Measurements from ENCODE around the gene ZFP69B.

ZFP69B gene

GRCh38 chr1:40449684-40450494, at the start of gene ZFP69B:
Gene ZFP69B (plus strand): TSS chr1:40450476. CDS start chr1:40450962, 486 bp downstream.
- DNase-seq (ENCODE audit: low spot score), result peak; percentile 81

GRCh38 chr1:40401473-40402201, 48.6 kb upstream of the ZFP69B start:
- DNase-seq (ENCODE audit: low spot score), result no peak

GRCh38 chr1:40404670-40405462, 45.4 kb upstream of the ZFP69B start:
- DNase-seq (ENCODE audit: low spot score), result peak; percentile 83

- DNase-seq (ENCODE audit: low spot score), result no peak
These were observed 44.5 kb upstream of the ZFP69B start for GRCh38 chr1:40405812-40406211.

- DNase-seq (ENCODE audit: low spot score), result no peak
These were observed 42.8 kb upstream of the ZFP69B start for GRCh38 chr1:40407453-40407852.

- no peak for DNase-seq (ENCODE audit: low spot score)
These were observed 40.8 kb upstream of the ZFP69B start for GRCh38 chr1:40409467-40409866.

- DNase-seq (ENCODE audit: low spot score), result no peak
These were observed 39.0 kb upstream of the ZFP69B start for GRCh38 chr1:40411294-40411693.

GRCh38 chr1:40411843-40412242, 38.4 kb upstream of the ZFP69B start:
- DNase-seq (ENCODE audit: low spot score), result no peak

GRCh38 chr1:40413527-40414252, 36.6 kb upstream of the ZFP69B start:
- no peak for DNase-seq (ENCODE audit: low spot score)

GRCh38 chr1:40414331-40414730, 35.9 kb upstream of the ZFP69B start:
- no peak for DNase-seq (ENCODE audit: low spot score)

- DNase-seq (ENCODE audit: low spot score), result no peak
These were observed 33.6 kb upstream of the ZFP69B start for GRCh38 chr1:40416709-40417108.

GRCh38 chr1:40421431-40422384, 28.6 kb upstream of the ZFP69B start:
- no peak for DNase-seq (ENCODE audit: low spot score)

GRCh38 chr1:40422630-40423263, 27.5 kb upstream of the ZFP69B start:
- DNase-seq (ENCODE audit: low spot score), result no peak

GRCh38 chr1:40423264-40423642, 27.0 kb upstream of the ZFP69B start:
- DNase-seq (ENCODE audit: low spot score), result no peak

GRCh38 chr1:40423951-40424618, 26.2 kb upstream of the ZFP69B start:
- DNase-seq (ENCODE audit: low spot score), result no peak

GRCh38 chr1:40425198-40425597, 25.1 kb upstream of the ZFP69B start:
- DNase-seq (ENCODE audit: low spot score), result no peak

GRCh38 chr1:40431385-40431784, 18.9 kb upstream of the ZFP69B start:
- DNase-seq (ENCODE audit: low spot score), result no peak

GRCh38 chr1:40432644-40433390, 17.5 kb upstream of the ZFP69B start:
- DNase-seq (ENCODE audit: low spot score), result no peak

- DNase-seq (ENCODE audit: low spot score), result no peak
These were observed 14.8 kb upstream of the ZFP69B start for GRCh38 chr1:40435471-40435870.
